ENCODE results near the gene CEP164. TPM values are rescaled to one million over a fixed set of nuclear protein-coding genes. Genes with fewer than 3 reads are reported as not detected.

Gene CEP164
- total RNA-seq, 1 experiment from 2014 or later, result 16.6 TPM

DNA sequence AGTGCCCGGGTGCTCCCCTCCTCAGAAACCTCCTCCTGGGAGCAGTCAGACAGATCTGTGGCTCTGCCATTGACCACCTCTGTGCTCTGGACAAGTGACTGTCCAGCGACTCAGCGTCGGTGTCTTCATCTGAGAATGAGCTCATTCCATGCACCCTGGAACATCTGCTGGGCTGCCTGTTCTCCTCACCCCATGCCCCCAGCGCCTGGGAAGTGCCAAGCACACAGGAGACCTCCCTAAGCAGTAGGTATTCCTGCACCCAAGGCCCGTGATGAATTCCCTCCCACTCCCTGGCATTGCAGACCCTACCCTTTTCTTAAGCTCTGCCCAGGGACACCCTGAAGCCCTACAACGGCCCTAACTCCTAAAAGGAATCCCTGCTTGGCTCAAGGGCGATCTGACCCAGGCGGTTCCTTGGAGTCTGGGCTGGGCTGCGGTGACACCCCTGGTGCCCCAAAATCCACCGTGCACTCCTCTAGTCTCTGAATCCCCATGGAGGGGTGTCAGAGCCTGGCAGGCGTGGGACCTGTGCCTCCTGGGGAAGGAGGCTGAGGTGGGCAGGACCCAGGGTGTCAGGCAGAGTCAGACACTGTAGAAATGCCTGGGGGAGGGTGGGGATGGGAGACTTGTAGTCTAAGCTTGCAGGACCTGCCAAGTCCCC is 92.0 kb downstream of the CEP164 start:
- peak; percentile 3 for DNase-seq (ENCODE audit: low spot score)

DNA sequence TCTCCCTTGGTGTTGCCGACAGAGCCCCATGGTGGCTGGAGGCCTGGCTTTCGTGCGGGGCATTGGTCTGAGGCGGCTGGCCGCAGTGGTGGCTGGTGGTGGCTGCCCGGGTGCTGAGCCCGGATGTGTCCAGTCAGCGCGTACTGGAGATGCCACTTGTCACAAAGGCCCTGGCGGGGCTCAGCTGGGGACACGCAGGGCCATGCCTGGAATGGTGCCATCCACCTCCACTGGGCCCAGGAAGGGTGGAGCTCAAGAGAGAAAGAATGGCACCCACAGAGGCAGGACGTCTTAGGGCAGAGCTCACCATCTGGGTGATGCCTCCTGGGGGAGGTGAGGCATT is 92.5 kb downstream of the CEP164 start:
- no peak for DNase-seq (ENCODE audit: low spot score)

DNA sequence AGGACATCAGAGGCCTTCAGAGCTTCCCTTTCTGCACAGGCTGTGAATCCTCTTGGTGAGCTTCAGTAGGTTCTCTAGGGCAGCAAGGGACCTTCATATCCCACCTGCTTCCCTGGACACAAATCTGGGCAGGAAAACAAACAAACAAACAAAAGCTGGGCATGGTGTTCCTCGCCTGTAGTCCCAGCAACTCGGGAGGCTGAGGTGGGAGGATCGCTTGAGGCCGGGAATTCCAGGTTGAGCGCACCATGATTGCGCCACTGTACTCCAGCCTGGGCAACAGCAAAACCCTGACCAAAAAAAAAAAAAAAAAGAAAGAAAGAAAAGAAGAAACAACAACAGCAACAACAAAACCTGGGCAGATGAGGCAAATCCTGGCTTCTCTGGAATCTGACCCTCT is 92.9 kb downstream of the CEP164 start:
- no peak for DNase-seq (ENCODE audit: low spot score)

DNA sequence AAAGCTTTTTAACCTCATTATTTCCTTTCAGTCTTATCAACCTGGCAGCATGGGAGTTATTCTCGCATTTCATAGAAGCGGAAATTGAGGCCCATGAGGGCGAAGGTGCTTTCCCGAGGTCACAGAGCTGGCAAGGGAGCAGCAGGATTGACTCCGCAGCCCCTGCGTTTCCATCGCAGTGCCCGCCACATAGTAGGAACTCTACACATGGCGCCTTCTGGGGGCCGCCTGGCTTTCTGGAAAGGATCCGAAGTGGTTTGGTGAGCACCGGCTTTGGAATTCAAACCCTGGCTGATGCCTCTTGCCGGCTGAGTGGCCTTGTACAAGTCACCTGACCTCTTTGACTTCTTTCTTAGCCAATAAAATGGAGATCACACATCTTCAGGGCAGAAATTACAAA is 93.4 kb downstream of the CEP164 start:
- DNase-seq (ENCODE audit: low spot score), result no peak

DNA sequence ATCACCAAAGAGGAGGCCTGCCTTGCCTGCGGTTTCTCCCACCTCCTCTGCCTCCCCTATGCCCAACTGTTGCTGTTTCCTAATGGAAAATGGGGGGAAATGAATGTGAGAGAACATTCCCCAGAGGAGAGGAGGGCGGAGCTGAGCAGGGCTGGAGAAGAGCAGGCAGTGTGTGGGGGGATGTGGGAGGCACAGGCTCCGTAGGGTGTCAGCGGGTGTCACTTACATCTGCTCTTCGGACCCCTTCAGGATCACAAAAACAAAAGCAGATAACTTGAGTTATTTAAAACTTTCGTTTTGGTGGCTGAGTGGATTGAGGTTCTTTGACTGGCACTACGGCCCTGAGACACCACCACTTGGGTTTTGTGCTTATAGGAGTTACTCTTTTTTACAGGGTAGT is 93.8 kb downstream of the CEP164 start:
- no peak for DNase-seq (ENCODE audit: low spot score)

DNA sequence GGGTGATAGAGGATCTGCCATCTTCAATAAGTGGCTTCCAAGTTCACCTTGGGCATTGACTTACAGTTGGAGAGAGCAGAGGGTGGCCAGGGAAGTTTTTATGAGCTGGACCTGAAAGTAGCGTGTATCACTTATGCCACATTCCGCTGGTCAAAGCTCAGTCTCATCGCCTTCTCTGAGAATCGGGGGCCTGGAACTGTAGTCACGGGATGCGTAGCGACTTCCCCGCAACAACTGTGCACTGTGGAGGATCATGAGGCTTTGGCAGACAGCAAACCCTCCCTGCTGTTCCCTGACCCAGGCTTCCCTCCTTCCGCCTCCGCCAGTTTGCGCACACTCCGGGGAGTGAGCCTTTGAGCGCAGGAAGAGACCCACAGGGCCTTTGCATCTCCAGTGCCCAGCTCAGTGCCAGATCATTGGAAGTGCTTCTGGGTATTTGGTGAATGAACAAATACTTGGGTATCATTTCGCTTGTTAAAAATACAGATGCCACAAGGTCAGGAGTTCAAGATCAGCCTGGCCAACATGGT is 95.5 kb downstream of the CEP164 start:
- DNase-seq (ENCODE audit: low spot score), result no peak

DNA sequence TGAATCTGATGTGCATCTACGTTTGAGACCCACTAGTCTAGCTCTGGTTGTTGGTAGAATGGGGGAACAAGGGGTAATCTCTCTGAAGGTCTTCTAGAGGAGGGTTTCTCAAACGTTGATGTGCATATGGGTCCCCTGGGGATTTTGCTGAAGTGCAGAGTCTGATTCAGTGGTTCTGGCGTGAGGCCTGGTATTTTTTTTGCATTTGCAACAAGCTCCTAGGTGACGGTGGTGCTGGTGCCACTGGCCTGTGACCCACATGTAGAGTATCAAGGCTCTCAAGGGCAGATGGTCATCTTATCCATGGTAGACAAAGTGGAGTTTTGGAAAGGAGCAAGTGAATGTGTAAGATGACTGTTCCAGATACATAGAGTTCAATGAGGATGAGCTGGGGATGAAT is 97.1 kb downstream of the CEP164 start:
- DNase-seq (ENCODE audit: low spot score), result no peak

DNA sequence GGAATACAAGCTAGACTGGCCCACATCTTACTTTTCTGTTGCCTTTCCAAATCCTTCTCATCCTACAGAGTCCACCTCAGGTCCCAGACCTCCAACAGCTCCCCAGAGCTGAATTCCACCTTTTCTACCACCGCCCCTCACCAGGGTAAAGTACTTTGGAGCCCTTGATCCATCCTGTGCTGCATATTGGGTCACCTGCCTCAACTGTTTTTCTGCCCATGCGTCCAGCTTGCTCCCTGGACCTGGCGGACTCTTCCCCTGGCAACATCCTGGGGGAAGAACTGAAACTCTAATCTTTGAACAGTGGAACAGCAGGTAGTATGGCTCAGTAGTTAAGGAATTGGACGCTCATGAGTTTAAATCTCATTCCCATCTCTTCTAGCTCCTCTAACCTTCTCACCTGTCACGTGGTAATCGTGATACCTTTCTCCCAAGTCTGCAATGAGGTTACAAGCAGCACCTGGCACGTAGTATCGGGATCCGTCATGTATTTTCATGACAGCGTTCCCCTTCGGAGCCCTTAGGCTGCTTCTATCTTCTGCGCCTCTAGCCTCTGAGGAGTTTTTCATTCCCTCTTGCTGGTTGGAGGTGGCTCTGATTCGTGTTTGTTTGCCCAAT is 98.1 kb downstream of the CEP164 start:
- DNase-seq (ENCODE audit: low spot score), result no peak

DNA sequence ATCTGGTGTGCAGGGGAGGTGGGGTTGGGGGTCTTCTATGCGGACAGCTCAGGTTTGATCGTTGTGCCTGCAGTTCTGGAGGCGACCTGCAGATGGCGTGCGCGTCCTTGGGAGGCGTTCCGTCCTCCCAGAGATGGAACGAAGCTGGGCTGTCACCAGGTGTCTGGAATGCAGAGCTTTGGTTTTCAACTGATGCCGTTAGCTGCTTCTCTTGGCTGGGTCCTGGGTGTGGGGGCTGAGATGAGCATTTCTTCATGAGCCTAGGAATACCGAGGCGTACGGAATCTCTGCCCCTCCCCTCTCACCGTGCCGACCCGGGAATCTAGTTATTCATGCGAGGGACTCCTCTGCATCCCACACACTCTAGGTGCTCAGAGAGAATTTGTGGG is 98.6 kb downstream of the CEP164 start:
- peak; percentile 21 for DNase-seq (ENCODE audit: low spot score)

DNA sequence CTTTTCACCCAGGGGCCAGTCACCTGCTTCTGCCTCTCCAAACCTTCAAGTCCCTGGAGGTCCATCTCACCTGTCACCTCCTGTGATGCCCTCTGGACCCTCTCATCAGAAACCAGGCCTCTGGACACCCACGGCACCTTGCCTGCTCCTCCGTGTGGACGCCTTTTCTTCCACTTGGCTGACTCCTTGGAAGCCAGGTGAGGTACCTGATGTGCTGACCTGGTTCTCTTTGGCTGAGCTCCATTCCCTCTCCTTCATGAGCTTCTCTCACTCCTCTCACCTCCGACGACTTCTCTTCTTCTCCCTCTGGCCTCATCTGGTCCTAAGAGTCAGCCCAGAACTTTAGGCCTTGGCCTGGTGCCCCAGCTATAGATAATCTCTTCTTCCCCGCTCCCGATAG is 99.3 kb downstream of the CEP164 start:
- no peak for DNase-seq (ENCODE audit: low spot score)

DNA sequence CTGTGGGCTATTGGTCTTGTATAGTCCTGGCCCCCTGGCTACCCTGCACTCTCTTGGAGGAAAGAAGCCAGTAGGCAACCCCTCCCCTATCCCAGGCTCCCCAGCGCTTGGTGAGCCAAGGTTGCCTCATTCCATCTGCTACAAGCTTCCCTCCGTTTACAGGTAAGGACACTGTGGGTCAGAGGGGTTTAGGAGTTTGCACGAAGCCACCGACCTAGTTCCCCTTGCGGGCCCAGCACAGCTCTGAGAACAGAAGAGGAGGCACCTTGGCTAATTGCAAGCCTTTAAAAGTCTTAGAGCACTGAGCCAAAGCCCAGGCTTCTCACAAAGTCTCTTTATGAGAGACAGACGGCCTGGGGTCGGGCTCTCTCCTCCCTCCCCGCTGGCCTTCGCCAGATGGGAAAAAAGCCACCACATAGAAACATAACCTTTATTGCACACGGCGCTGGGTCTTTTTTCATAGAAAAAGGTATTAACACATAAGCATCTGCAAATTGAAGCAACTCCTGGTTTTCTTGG is 99.8 kb downstream of the CEP164 start:
- DNase-seq (ENCODE audit: low spot score), result no peak

DNA sequence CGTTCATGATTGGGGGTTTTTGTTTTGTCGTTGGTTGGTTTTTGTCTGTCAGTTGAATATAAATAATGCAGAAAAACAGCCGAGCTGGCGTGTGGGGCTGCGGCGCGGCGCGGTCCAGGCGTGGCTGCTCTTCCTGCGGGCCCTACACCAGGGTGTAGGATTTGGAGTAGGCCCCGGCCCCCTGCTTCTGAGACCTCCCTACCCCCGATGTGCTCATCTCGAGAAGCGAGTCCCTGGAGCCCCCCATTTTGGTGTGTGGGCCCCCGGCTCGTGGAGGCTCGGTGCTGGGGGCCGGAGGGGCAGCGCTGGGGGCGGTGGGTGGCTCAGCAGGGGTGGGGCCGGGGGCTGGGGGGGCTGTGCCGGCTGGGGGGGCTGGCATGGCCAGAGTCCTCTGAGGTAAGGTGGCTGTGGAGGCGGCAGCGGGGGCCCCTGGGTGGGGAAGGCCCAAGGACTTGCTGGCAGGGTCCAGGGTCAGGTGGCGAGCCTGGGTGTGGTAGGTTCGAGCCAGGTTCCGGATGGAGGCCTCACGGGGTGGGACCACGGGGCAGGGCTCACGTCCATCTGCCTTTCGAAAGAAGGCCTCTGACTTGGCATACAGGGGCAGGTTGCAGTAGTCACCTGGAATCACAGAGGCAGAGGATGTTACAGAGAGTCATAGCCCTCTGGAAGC is 100.7 kb downstream of the CEP164 start:
- no peak for DNase-seq (ENCODE audit: low spot score)

DNA sequence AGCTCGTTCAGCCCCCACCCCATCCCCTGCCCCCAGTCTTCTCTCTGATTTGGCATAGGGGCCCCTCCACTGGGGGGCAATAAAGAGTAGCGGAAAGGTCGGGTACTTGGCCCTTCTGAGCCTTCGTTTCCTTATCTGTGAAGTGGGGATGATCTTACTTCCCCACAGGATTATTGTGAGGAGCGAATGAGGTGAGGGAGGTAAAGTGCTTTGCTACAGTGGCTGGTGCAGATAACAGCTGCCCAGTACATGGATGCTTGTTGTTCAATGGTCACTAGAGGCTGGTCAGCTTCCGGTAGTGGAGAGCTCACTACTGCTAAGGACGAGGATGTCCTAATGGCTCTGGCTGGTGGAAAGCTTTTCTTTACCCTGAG is 101.2 kb downstream of the CEP164 start:
- no peak for DNase-seq (ENCODE audit: low spot score)

DNA sequence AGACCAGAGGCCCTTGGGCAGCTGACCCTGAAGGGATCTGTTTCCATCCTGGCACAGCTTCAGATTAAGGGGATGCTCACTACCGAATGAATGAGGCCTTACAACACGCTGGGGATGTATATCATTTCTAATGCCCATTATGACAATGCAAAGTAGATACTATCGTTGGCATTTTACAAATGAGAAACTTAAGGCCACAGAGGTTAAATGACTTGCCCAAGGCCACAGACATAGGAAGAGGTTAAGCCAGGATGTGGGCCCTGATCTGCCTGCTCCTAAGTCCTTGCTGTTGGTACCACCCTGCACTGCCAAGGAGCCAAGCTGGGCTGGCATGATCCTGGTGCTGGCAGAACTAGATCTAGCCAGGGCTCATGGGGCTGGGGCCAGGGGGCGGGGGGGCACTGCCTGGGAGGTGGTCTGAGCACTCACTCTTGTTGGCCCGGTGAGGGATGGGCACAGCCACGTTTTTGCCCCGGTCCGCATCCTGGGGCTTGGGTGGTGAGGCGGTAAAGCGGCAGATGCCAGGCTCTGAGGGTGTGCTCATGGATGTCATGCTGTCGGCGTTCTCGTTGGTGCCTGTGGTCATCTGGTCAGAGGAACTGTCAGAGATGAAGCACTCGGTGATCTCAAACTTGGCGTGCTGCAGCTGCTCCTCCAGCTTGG is 102.8 kb downstream of the CEP164 start:
- no peak for DNase-seq (ENCODE audit: low spot score)

DNA sequence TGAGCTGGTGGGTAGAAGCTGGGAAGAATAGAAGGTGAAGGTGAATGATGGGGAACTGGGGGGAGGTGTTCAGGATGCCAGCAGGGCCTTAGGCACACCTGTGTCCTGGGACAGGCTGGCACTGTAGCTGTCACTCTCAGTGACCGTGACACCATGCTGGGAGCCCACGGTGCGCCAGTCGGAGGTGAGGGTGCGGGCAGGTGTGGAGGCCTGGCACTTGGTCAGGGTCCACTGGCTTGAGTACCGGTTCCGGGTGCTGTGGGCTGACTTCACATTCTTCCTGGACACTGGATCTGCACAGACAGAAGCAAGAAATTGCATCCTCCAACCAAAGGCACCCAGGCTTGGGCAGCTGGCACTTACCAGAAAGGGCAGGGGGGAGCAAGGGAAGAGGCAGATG is 103.8 kb downstream of the CEP164 start:
- DNase-seq (ENCODE audit: low spot score), result no peak

DNA sequence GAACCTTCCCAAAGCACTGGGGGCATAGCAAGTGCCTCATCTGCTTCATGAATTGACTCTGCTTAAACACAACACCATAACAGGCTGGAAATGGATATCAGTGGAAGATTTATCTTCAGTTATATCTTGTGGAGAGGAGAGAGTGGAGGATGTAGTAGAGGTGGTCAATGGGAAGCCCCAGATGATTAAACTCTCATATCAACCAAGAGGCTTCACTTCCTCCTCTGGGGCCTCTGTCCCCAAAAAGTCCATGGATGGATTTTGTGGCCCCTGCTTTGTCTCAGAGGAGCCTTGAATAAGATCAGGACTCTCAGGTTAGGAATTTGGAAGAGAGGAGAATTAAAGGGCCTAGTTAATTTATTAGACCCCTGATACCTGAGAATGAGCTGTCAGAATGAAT is 106.1 kb downstream of the CEP164 start:
- no peak for DNase-seq (ENCODE audit: low spot score)

DNA sequence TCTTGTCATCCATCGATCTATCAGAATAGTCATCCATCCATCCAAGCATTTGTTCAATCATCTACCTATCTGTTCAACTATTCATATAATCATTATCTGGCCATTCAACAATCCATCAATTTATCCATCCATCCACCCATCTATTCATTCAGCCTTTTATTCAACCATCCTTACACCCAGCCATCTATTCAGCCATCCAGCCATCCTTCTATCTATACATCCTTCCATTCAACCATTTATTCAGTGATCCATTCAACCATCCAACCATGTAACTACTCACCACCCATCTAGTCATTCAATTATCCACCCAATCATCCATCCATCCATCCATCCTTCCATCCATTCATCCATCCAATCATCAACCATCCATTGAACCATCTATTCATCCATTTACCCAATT is 106.8 kb downstream of the CEP164 start:
- DNase-seq (ENCODE audit: low spot score), result no peak

DNA sequence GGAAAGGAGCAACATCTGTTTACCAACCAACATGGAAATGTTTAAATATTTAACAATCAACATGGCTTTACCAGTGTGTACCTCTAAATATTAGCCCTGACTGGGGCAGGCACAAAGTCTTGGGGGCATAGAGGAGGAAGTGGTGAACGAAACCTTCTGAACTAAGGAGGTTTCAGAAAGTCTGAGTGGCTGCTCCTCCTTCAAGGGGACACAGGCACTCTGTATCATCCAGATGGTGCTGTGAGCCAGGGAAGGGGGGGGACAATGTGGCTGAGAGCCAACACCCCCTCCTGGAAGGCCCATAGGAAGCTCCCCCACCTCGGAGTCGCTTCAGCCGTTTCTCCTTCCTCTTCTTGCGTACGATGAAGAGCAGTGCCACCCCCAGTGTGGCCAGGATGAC is 107.7 kb downstream of the CEP164 start:
- DNase-seq (ENCODE audit: low spot score), result no peak

DNA sequence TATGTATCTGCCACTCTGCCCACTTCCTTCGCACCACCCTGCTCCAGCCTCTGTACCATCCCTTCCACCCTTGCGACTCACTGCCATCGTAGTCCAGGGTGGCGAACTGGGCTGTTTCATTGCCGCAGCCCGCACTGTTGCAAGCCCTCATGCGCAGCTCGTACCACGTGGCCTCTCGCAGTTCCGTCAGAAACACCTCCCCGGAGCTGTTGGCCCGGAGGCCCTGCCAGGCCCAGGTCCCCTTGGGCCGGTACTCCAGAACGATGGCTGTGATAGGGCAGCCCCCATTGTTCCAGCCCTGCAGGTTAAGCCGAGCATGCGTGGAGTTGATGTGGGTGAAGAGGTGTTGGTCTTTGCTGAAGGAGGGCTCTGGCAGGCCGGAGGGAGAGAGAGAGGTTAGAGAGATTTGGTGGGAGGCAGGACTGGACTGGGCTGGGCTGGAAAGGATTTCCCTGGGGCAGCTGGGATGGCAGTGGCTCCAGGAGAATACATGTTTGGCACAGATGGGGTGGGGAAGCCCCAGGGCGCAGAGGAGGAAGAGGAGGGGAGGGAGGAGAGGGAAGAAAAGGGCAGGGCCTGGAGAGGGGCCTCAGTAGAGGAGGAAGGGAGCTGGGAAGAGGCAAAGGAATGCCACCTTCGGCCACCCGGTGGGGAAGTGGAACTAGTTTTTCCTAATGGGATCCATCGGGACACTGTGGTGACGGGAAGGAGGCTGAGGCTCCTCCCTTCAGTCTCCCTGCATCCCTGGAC is 109.6 kb downstream of the CEP164 start:
- DNase-seq (ENCODE audit: low spot score), result no peak

DNA sequence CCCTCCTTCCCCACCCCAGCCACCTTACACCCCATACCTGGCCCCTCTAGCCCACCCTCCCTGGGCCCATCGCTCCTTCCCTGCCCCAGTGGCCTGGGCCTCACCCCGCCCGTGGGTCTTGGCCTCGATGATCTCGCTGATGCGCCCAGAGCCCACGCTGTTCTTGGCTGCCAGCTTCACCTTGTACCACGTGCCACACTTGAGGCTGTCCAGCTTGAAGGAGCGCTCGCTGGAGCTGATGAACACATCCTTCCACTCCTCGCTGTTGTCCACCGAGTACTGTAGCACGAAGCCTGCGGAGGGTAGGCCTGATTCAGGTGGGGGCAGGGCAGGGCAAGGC is 110.1 kb downstream of the CEP164 start:
- no peak for DNase-seq (ENCODE audit: low spot score)

DNA sequence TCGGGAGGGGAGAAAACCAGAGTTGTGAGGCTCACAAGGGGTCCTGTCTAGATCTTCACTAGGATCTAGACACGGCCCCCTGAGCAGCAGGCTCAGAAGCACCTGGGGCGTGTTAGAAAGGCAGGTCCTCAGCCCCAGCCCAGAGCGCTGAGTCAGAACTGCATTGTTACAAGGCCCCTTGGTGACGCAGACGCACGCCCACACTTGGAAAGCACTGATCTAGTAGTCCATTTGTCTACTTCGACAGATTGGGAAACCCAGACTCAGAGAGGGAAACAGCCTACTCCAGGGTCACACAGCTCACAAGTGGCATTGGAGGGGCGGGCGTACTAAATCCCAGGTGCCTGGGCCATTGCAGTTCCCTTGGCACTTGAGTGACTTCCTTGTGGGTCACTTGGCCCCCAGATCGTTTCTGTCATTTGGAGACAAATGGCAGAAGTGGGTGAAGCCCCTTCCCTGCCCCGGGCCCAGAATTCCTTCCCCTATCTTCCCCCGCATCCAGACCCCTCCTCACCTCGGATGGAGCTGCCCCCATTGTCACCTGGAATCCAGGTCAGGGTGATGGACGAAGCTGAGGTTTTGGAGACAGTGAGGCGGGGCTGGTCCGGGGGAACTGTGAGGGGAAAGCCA is 110.8 kb downstream of the CEP164 start:
- DNase-seq (ENCODE audit: low spot score), result no peak

DNA sequence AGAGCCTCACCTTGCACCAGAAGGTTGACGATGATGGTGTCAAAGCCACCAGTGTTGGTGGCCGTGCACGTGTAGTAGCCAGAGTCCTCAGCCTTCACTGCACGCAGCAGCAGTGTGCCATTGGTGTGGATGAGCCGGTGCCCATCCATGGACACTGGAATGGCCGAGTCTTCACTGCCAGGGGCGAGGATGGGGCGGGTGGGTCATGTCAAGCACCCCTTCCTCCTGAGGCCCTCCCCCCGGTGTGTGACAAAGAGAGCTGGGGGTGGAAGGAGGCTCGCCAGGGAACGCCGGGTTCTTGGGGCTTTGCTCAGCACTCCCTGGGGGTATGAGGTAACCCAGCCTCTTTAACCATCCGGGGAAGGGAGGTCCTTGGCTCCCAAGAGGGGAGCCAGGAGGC is 111.6 kb downstream of the CEP164 start:
- no peak for DNase-seq (ENCODE audit: low spot score)
